K562 (cell line): ENCODE data around the gene SLC5A3. TPM values are rescaled to one million over a fixed set of nuclear protein-coding genes. Genes with fewer than 3 reads are reported as not detected.

ENCODE experiments used
- ATAC-seq: fragments of 200-7000 bp; cut with Tn5 transposase; 3 replicates; pipeline ENCODE4 v1.9.1; 2020; ENCODE audit warnings: moderate library complexity
- BruUV-seq: library from RNA; stranded (reverse); fragments of 400-500 nt; replicated peaks from 2 replicates; lab custom pipeline; 2021; lab: Mats Ljungman, UMichigan
- CTCF ChIA-PET: fragments of 300-600 bp; formaldehyde crosslinking; extraction: SDS; loops from one replicate; lab custom pipeline; 2021; ENCODE audit warnings: low intra/inter-chr PET ratio; lab: Yijun Ruan, JAX
- POLR2A ChIA-PET: fragments of 300-600, 350-650 bp; sonication (Branson Sonifier 250); formaldehyde crosslinking; extraction: SDS; loops from one replicate; lab custom pipeline; 2021; ENCODE audit warnings: antibody characterized with exemption, inconsistent platforms; lab: Yijun Ruan, JAX
- DNase-seq, 4 experiments: peaks; one replicate each; pipeline versions ENCODE4 v3.0.0 to v3.0.0-alpha.2; 2011 to 2018; ENCODE audit warnings: low spot score in 3 of 4, mixed read lengths in 3 of 4; ENCODE audit errors: extremely low read depth in 1 of 4
- FAIRE-seq: peaks from 2 replicates; lab custom pipeline; 2011; peaks lifted over from hg19 to GRCh38; lab: Jason Lieb, UNC
- H2AFZ ChIP-seq: 2 replicates; pipeline ENCODE4 v1.6.0; 2011; ENCODE audit warnings: low read depth, low read length, control low read depth, inconsistent platforms
- H3K27ac ChIP-seq: fragments of 200-600 bp; 3 replicates; pipeline ENCODE4 v1.8.0; 2011; ENCODE audit warnings: low read depth, mild to moderate bottlenecking, control low read depth, inconsistent platforms, low read length, moderate library complexity, mixed read lengths; ENCODE audit errors: extremely low read depth
- H3K27me3 ChIP-seq, 2 experiments: fragments of 300-600 bp in 1 of 2; 2 replicates in 1 of 2; 3 replicates in 1 of 2; pipeline versions ENCODE4 v1.6.0 to v1.8.0; 2011; ENCODE audit warnings: inconsistent platforms in 2 of 2, low read length in 2 of 2, mild to moderate bottlenecking in 1 of 2, mixed read lengths in 1 of 2, moderate library complexity in 1 of 2; ENCODE audit not compliant: control insufficient read depth in 2 of 2, insufficient read depth in 2 of 2
- H3K36me3 ChIP-seq: fragments of 300-600 bp; 3 replicates; pipeline ENCODE4 v1.8.0; 2011; ENCODE audit warnings: mild to moderate bottlenecking, low read length, inconsistent platforms; ENCODE audit not compliant: control insufficient read depth, insufficient read depth
- H3K4me1 ChIP-seq, 2 experiments: fragments of 200-600 bp in 1 of 2; replicated peaks in 1 of 2; 2 replicates in 1 of 2; 3 replicates in 1 of 2; pipeline versions ENCODE4 v1.5.1 to v1.8.0; 2011; ENCODE audit warnings: inconsistent platforms in 2 of 2, low read length in 2 of 2, mild to moderate bottlenecking in 1 of 2, mixed read lengths in 1 of 2, moderate library complexity in 1 of 2; ENCODE audit not compliant: control insufficient read depth in 2 of 2, insufficient read depth in 2 of 2
- H3K4me2 ChIP-seq: 2 replicates; pipeline ENCODE4 v1.6.1; 2011; ENCODE audit warnings: low read length, control low read depth, inconsistent platforms, mixed read lengths; ENCODE audit not compliant: insufficient read depth
- H3K4me3 ChIP-seq: fragments of 200-600 bp; sonication (generic), shearing (Covaris generic); 2 replicates; pipeline ENCODE4 v1.5.1; 2016; ENCODE audit warnings: control low read depth, inconsistent platforms
- H3K79me2 ChIP-seq: fragments of 200-600 bp; 3 replicates; pipeline ENCODE4 v1.8.0; 2011; ENCODE audit warnings: low read length, inconsistent platforms; ENCODE audit not compliant: control insufficient read depth, insufficient read depth
- H3K9ac ChIP-seq, 2 experiments: 2 replicates each; pipeline versions ENCODE4 v1.6.0 to v1.6.1; 2011; ENCODE audit warnings: low read depth in 2 of 2, low read length in 2 of 2, control low read depth in 1 of 2, inconsistent platforms in 1 of 2, mild to moderate bottlenecking in 1 of 2, mixed read lengths in 1 of 2; ENCODE audit not compliant: insufficient read depth in 1 of 2
- H3K9me1 ChIP-seq: one replicate; pipeline ENCODE4 v1.6.0; 2011; ENCODE audit warnings: inconsistent platforms, mild to moderate bottlenecking, low read length, moderate library complexity; ENCODE audit not compliant: control insufficient read depth, insufficient read depth
- H3K9me3 ChIP-seq: replicated peaks from 2 replicates; pipeline ENCODE4 v1.5.1; 2011; ENCODE audit warnings: low read depth, low read length, inconsistent platforms; ENCODE audit not compliant: control insufficient read depth, insufficient read depth
- H4K20me1 ChIP-seq: replicated peaks from 2 replicates; pipeline ENCODE4 v1.6.1; 2011; ENCODE audit warnings: low read length, inconsistent platforms, mixed read lengths; ENCODE audit not compliant: control insufficient read depth, insufficient read depth
- ARNT ChIP-seq, 2 experiments: fragments of 450-650 bp; IDR thresholded peaks; 2 replicates each; pipeline ENCODE4 v1.6.1; 2016; ENCODE audit warnings: mild to moderate bottlenecking in 1 of 2
- CHD4 ChIP-seq: fragments of 200-600 bp; sonication (generic); IDR thresholded peaks from 3 replicates; pipeline ENCODE4 v1.6.1; 2012; ENCODE audit warnings: low read depth, mild to moderate bottlenecking, mixed read lengths, low read length, inconsistent platforms; ENCODE audit not compliant: insufficient read depth, insufficient replicate concordance, poor library complexity, severe bottlenecking
- CREB3L1 ChIP-seq: fragments of 450-650 bp; IDR thresholded peaks from 2 replicates; pipeline ENCODE4 v1.6.1; 2014; ENCODE audit warnings: low read depth, mild to moderate bottlenecking, moderate library complexity, borderline replicate concordance
- CTCF ChIP-seq, 3 experiments: IDR thresholded peaks in 2 of 3; conservative IDR thresholded peaks in 1 of 3; 2 replicates each; pipeline ENCODE4 v1.5.1; 2011 to 2012; ENCODE audit warnings: low read length in 3 of 3, mild to moderate bottlenecking in 3 of 3, control low read depth in 2 of 3, improper control_type of control experiment in 1 of 3, inconsistent platforms in 1 of 3, low read depth in 1 of 3, mixed read lengths in 1 of 3, moderate library complexity in 1 of 3; ENCODE audit not compliant: insufficient read depth in 2 of 3
- HOMEZ ChIP-seq: fragments of 250-450 bp; sonication (Bioruptor Pico); IDR thresholded peaks from 2 replicates; pipeline ENCODE4 v1.4.0; 2020; ENCODE audit warnings: mild to moderate bottlenecking, moderate library complexity
- MLLT1 ChIP-seq, 2 experiments: fragments of 450-650 bp; IDR thresholded peaks; 2 replicates each; pipeline ENCODE4 v1.6.1; 2016
- MLX ChIP-seq, 2 experiments: fragments of 450-650 bp in 1 of 2; sonication (generic) in 1 of 2; formaldehyde crosslinking; conservative IDR thresholded peaks; 2 replicates each; pipeline versions ENCODE4 v1.4.0 to v1.8.1; 2020 to 2022; ENCODE audit warnings: mild to moderate bottlenecking in 1 of 2, missing genetic modification reagents in 1 of 2
- NCOA4 ChIP-seq: fragments of 450-650 bp; IDR thresholded peaks from 2 replicates; pipeline ENCODE4 v1.6.1; 2018; ENCODE audit warnings: mild to moderate bottlenecking; ENCODE audit not compliant: partially characterized antibody
- RB1 ChIP-seq: fragments of 450-650 bp; IDR thresholded peaks from 2 replicates; pipeline ENCODE4 v1.6.1; 2017; ENCODE audit warnings: low read depth, mild to moderate bottlenecking
- ZNF134 ChIP-seq: fragments of 250-450 bp; sonication (Bioruptor Pico); conservative IDR thresholded peaks from 2 replicates; pipeline ENCODE4 v1.4.0; 2020
- ZNF668 ChIP-seq: fragments of 250-450 bp; sonication (Bioruptor Pico); IDR thresholded peaks from 2 replicates; pipeline ENCODE4 v1.8.0; 2022; ENCODE audit warnings: mild to moderate bottlenecking, inconsistent platforms
- WGBS: fragments of 100-300 bp; shearing (Covaris generic); methylation state at CpG from one replicate; pipeline ENCODE4 v1.1.6; 2016; ENCODE audit warnings: low coverage, mixed read lengths; ENCODE audit not compliant: insufficient coverage; ENCODE audit errors: missing lambda C conversion rate; 5-methylcytosine and 5-hydroxymethylcytosine counted together
- in situ Hi-C: fragments of 300-500 bp; cut with MboI; formaldehyde crosslinking; loops from 4 replicates; pipeline ENCODE4 v1.15.0; 2018; ENCODE audit warnings: inconsistent platforms, mixed read lengths
- intact Hi-C: fragments of 100-400 bp; cut with micrococcal nuclease; formaldehyde crosslinking; loops from 2 replicates; pipeline ENCODE4 v1.14.2; 2022
- polyA plus RNA-seq, 8 experiments: library from polyadenylated mRNA; depleted of rRNA in 4 of 8; stranded (reverse) in 5 of 8; unstranded in 3 of 8; fragments of >200 nt; fragmentation: Nextera tagmentation in 2 of 8; fragmentation: Illumina TruSeq in 1 of 8; extraction: Ambion mirVana in 2 of 8; extraction: Trizol in 1 of 8; gene quantifications; 2 replicates each; pipeline versions ENCODE4 v1.2.1 to v1.2.3, GENCODE V29; 2011 to 2014; ENCODE audit warnings: inconsistent platforms in 1 of 8, missing spikeins in 1 of 8
- total RNA-seq, 7 experiments: library from RNA; depleted of rRNA in 6 of 7; stranded (reverse); fragments of >200 nt in 6 of 7; fragmentation: Illumina TruSeq in 2 of 7; extraction: Trizol in 2 of 7; gene quantifications; 2 replicates each; pipeline versions ENCODE4 v1.2.1 to v1.2.3, GENCODE V29; 2011 to 2021; ENCODE audit warnings: low replicate concordance in 1 of 7

SLC5A3 gene
- total and polyA plus RNA-seq, 9 of the 15 experiments (the other 6 are each of a cell fraction or from before 2014, with no cell fraction given) = 2.9 to 20.6 (median 9.0) TPM

- WGBS = 14% methylated on average over 8 of the region's 8 CpGs
Measured at GRCh38 chr21:34034369-34035014, 38.9 kb upstream of the SLC5A3 start.

More at GRCh38 chr21:34034369-34035014, 38.9 kb upstream of the SLC5A3 start:
- Histone ChIP-seq H3K79me2 (no peaks in the 10 kb centered on the region), H3K9ac (no peak overlapping the region), H2AFZ (peak overlapping the region; percentile 64), H3K36me3 (no peaks in the 10 kb centered on the region), H3K9me3 (no peaks in the 10 kb centered on the region), H3K4me3 (no peak overlapping the region), H3K9me1 (no peaks in the 10 kb centered on the region), H3K4me2 (no peak overlapping the region), H4K20me1 (no peaks in the 10 kb centered on the region), H3K27ac (no peak overlapping the region), H3K4me1 (peaks cover 0 to 14% of the 10 kb centered on the region in 2 experiments; a peak in 3 of 5 replicates), H3K27me3 (peaks cover 8 to 21% of the 10 kb centered on the region in 2 experiments; a peak in 4 of 5 replicates)
- ChIA-PET POLR2A (interaction anchor here (0.7 to 1.3 kb wide), 4 partner anchors 12 to 28 kb away, joined by 3 to 5 read pairs (median 4); no protein-coding TSS in a partner anchor), CTCF (no interaction called here)
- DNase-seq (peak in 1 of 4 experiments; percentile 17), FAIRE-seq (no peak), ATAC-seq (peak; percentile 58)
- BruUV-seq = no TSS peak
- in situ Hi-C loops (no loop called here), intact Hi-C loops (loop anchor here (5.0 kb wide), 2 partner anchors 57 to 102 kb away; no protein-coding TSS in a partner anchor)
- TF ChIP-seq CHD4 (no peak), MLX (CRISPR knock-in tag; conservative IDR thresholded peaks at IDR 0.05) (no peak), ARNT (IDR thresholded peaks at IDR 0.05) (peak in 1 of 2 experiments; percentile 97; a peak in 2 of 4 replicates), CREB3L1 (peak; percentile 51; the same call in 1 of the 2 replicates), ZNF134 (CRISPR knock-in tag) (no peak), CTCF (IDR thresholded peaks at IDR 0.05 in 2 of 3, conservative IDR thresholded peaks at IDR 0.05 in 1 of 3; ENCODE audit: insufficient read depth in 2 of 3, low read depth in 1 of 3, low read length in 3 of 3) (peak in 1 of 3 experiments; percentile 27; a peak in 2 of 6 replicates), MLLT1 (IDR thresholded peaks at IDR 0.05) (no peak), NCOA4 (no peak), ZNF668 (CRISPR knock-in tag) (no peak), RB1 (no peak), HOMEZ (CRISPR knock-in tag) (no peak)
